Neuronal stem cell (in vitro differentiated cells): Measurements from ENCODE around the gene PLAAT5.
A peak's percentile ranks its signal among the peaks of the same experiment; 100 is the strongest.

ENCODE experiments used
- DNase-seq: peaks from one replicate; pipeline ENCODE4 v3.0.0-alpha.2; 2013; ENCODE audit warnings: low spot score
- H2AFZ ChIP-seq: one replicate; pipeline ENCODE4 v1.6.1; 2013; ENCODE audit warnings: mild to moderate bottlenecking, low read length, inconsistent platforms
- H2AK5ac ChIP-seq: 2 replicates; pipeline ENCODE4 v1.6.1; 2013; ENCODE audit warnings: low read depth, mild to moderate bottlenecking, inconsistent platforms, low read length, moderate library complexity, mixed read lengths
- H2BK120ac ChIP-seq: 2 replicates; pipeline ENCODE4 v1.6.1; 2013; ENCODE audit warnings: low read depth, mild to moderate bottlenecking, inconsistent platforms, low read length, moderate library complexity, mixed read lengths
- H2BK12ac ChIP-seq: one replicate; pipeline ENCODE4 v1.6.1; 2013; ENCODE audit warnings: low read length, inconsistent platforms
- H2BK15ac ChIP-seq: 2 replicates; pipeline ENCODE4 v1.6.1; 2013; ENCODE audit warnings: mild to moderate bottlenecking, low read length, inconsistent platforms, mixed read lengths
- H2BK5ac ChIP-seq: one replicate; pipeline ENCODE4 v1.6.1; 2013; ENCODE audit warnings: inconsistent platforms, mild to moderate bottlenecking, low read length, moderate library complexity
- H3K14ac ChIP-seq: one replicate; pipeline ENCODE4 v1.6.1; 2013; ENCODE audit warnings: low read length, inconsistent platforms
- H3K18ac ChIP-seq: 2 replicates; pipeline ENCODE4 v1.6.1; 2013; ENCODE audit warnings: low read length, inconsistent platforms
- H3K23ac ChIP-seq: 2 replicates; pipeline ENCODE4 v1.6.1; 2013; ENCODE audit warnings: low read depth, mild to moderate bottlenecking, mixed read lengths, low read length, inconsistent platforms; ENCODE audit not compliant: poor library complexity
- H3K27ac ChIP-seq: replicated peaks from 3 replicates; pipeline ENCODE4 v1.5.1; 2013; ENCODE audit warnings: low read length, inconsistent platforms
- H3K27me3 ChIP-seq, 3 experiments: 2 replicates each; pipeline ENCODE4 v1.6.1; 2013; ENCODE audit warnings: low read length in 3 of 3, mild to moderate bottlenecking in 2 of 3, inconsistent platforms in 1 of 3, low read depth in 1 of 3, mixed read lengths in 1 of 3, moderate library complexity in 1 of 3; ENCODE audit not compliant: control insufficient read depth in 3 of 3, insufficient read depth in 3 of 3
- H3K36me3 ChIP-seq, 2 donors: replicated peaks in 1 of 2; 2 replicates each; pipeline ENCODE4 v1.6.1; 2013; ENCODE audit warnings: low read length in 2 of 2; ENCODE audit not compliant: control insufficient read depth in 2 of 2, insufficient read depth in 2 of 2
- H3K4ac ChIP-seq: 2 replicates; pipeline ENCODE4 v1.6.1; 2013; ENCODE audit warnings: inconsistent platforms, mild to moderate bottlenecking, low read length, moderate library complexity
- H3K4me1 ChIP-seq, 2 donors: 1 replicate in 1 of 2; 2 replicates in 1 of 2; pipeline ENCODE4 v1.6.1; 2013; ENCODE audit warnings: low read length in 2 of 2, low read depth in 1 of 2; ENCODE audit not compliant: control insufficient read depth in 2 of 2, insufficient read depth in 1 of 2
- H3K4me2 ChIP-seq: one replicate; pipeline ENCODE4 v1.6.1; 2013; ENCODE audit warnings: mild to moderate bottlenecking, low read length, inconsistent platforms; ENCODE audit not compliant: insufficient read depth, poor library complexity, severe bottlenecking
- H3K4me3 ChIP-seq, 2 donors: 2 replicates each; pipeline ENCODE4 v1.5.1; 2013; ENCODE audit warnings: low read length in 2 of 2, mild to moderate bottlenecking in 2 of 2, inconsistent platforms in 1 of 2, moderate library complexity in 1 of 2
- H3K79me1 ChIP-seq: one replicate; pipeline ENCODE4 v1.6.1; 2013; ENCODE audit warnings: low read depth, mild to moderate bottlenecking, inconsistent platforms, low read length, moderate library complexity
- H3K9ac ChIP-seq: one replicate; pipeline ENCODE4 v1.6.1; 2013; ENCODE audit warnings: mild to moderate bottlenecking, low read depth, low read length, inconsistent platforms; ENCODE audit not compliant: poor library complexity
- H3K9me3 ChIP-seq, 2 donors: replicated peaks in 1 of 2; 2 replicates each; pipeline versions ENCODE3 to v1.6.1; 2013; ENCODE audit warnings: low read length in 2 of 2, mild to moderate bottlenecking in 2 of 2, inconsistent platforms in 1 of 2, low read depth in 1 of 2, mixed read lengths in 1 of 2, moderate library complexity in 1 of 2; ENCODE audit not compliant: control insufficient read depth in 2 of 2, insufficient read depth in 1 of 2
- H4K8ac ChIP-seq: one replicate; pipeline ENCODE4 v1.6.1; 2013; ENCODE audit warnings: low read depth, mild to moderate bottlenecking, inconsistent platforms, low read length, moderate library complexity
- H4K91ac ChIP-seq: one replicate; pipeline ENCODE4 v1.6.1; 2013; ENCODE audit warnings: low read length, low read depth, mild to moderate bottlenecking, inconsistent platforms; ENCODE audit not compliant: poor library complexity
- WGBS, 2 donors: extraction: QIAGEN DNeasy Blood & Tissue Kit; methylation state at CpG; one replicate each; pipeline ENCODE4 v1.1.7; 2013; ENCODE audit warnings: missing lambda C conversion rate in 2 of 2, mixed read lengths in 1 of 2; ENCODE audit not compliant: insufficient read length in 2 of 2, insufficient replicate concordance in 1 of 2; ENCODE audit errors: extremely low coverage in 2 of 2; 5-methylcytosine and 5-hydroxymethylcytosine counted together

The PLAAT5 gene

DNA sequence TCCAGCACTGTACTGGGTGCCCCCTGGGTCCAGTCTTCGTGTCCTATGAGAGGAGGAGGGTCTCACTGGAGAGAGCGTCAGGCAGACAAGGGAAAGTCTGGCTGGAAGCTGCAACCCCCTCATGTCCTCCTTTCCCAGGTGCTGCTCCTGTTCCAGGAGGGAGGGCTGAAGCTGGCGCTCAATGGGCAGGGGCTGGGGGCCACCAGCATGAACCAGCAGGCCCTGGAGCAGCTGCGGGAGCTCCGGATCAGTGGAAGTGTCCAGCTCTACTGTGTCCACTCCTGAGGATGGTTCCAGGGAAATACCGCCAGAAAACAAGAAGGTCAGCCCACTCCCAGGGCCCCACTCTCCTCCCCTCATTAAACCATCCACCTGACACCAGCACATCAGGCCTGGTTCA is 25.1 kb upstream of the PLAAT5 start:
- H3K9me3 ChIP-seq: no peaks in the 10 kb centered on the region
- no peak overlapping the region for H3K23ac ChIP-seq
- H2AFZ ChIP-seq: no peak overlapping the region
- H3K27ac ChIP-seq: no peak overlapping the region
- no peak overlapping the region for H3K14ac ChIP-seq
- H2BK15ac ChIP-seq: no peak overlapping the region
- H4K91ac ChIP-seq: no peak overlapping the region
- no peak overlapping the region for H4K8ac ChIP-seq
- H3K79me1 ChIP-seq: no peaks in the 10 kb centered on the region
- H3K4ac ChIP-seq: no peak overlapping the region
- no peak overlapping the region for H3K4me3 ChIP-seq
- no CpG with 5 or more reads among the region's 6 CpGs for WGBS, 2 donors
- H2AK5ac ChIP-seq: no peak overlapping the region
- H2BK120ac ChIP-seq: no peak overlapping the region
- H3K27me3 ChIP-seq: peaks cover 0 to 9% (median 0%) of the 10 kb centered on the region in 3 experiments
- peak overlapping the region; percentile 79 for H3K18ac ChIP-seq
- H3K9ac ChIP-seq: no peak overlapping the region
- no peak overlapping the region for H3K4me2 ChIP-seq
- H3K36me3 ChIP-seq: no peaks in the 10 kb centered on the region
- peaks cover 0 to 5% of the 10 kb centered on the region in 2 donors for H3K4me1 ChIP-seq
- H2BK12ac ChIP-seq: no peak overlapping the region
- DNase-seq: no peak
- H2BK5ac ChIP-seq: no peak overlapping the region

GRCh38 chr11:63512816-63513215 is 21.8 kb upstream of the PLAAT5 start:
- H3K4me3 ChIP-seq: no peak overlapping the region
- no peak overlapping the region for H2AFZ ChIP-seq
- no peak overlapping the region for H3K4ac ChIP-seq

DNA sequence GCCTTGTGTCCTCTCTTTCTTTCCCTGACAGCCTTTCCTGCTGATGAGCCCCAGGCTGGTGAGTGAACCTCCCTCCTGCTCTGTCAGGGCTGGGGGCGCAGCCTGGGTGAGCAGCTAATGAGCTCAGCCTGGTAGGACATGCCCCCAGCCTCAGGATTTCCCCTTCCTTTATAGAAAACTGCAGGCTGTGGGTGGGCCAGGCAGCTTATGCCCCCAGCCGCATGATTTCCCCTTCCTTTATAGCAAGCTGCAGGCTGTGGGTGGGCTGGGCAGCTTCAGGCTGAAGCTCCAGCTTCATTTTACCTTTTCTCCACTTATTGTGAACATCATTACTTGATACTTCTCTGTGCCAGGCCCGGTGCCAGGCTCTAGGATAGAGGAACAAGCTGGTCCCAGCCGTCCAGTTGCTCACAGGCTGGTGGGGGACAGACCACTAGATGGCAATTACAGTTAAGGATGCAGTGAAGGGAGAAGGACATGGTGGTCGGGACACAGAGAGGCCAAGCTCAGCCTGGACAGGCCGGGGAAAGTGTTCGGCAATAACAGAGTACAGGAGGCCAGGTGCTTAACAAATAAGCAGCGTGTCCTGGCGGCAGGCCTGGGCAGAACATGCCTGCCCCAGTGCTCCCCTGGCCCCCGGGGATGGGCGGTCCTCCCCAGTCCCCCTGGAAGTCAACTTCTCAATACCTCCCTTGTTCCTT is 20.2 kb upstream of the PLAAT5 start:
- no peak overlapping the region for H3K14ac ChIP-seq
- H3K9me3 ChIP-seq: no peaks in the 10 kb centered on the region
- H3K9ac ChIP-seq: no peak overlapping the region
- H3K4me2 ChIP-seq: no peak overlapping the region
- peaks cover 1% of the 10 kb centered on the region for H3K79me1 ChIP-seq
- WGBS, 2 donors: no CpG with 5 or more reads among the region's 11 CpGs
- H3K18ac ChIP-seq: peak overlapping the region; percentile 68
- no peak overlapping the region for H2BK15ac ChIP-seq
- peaks cover 0 to 13% of the 10 kb centered on the region in 2 donors for H3K4me1 ChIP-seq
- no peak overlapping the region for H4K8ac ChIP-seq
- no peak overlapping the region for H2BK5ac ChIP-seq
- no peak overlapping the region for H4K91ac ChIP-seq
- H3K27me3 ChIP-seq: peaks cover 0 to 19% (median 0%) of the 10 kb centered on the region in 3 experiments
- H3K23ac ChIP-seq: no peak overlapping the region
- H3K4ac ChIP-seq: no peak overlapping the region
- H3K4me3 ChIP-seq: no peak overlapping the region
- peak overlapping the region; percentile 16 for H2AK5ac ChIP-seq
- no peak overlapping the region for H2AFZ ChIP-seq
- H2BK12ac ChIP-seq: no peak overlapping the region
- H3K27ac ChIP-seq: no peak overlapping the region
- no peaks in the 10 kb centered on the region for H3K36me3 ChIP-seq
- DNase-seq: no peak
- no peak overlapping the region for H2BK120ac ChIP-seq

More at GRCh38 chr11:63512816-63513215, 21.8 kb upstream of the PLAAT5 start:
- H3K4me2 ChIP-seq: no peak overlapping the region
- H3K14ac ChIP-seq: no peak overlapping the region
- WGBS, 2 donors: no CpG with 5 or more reads among the region's 7 CpGs
- H2BK5ac ChIP-seq: no peak overlapping the region
- H3K23ac ChIP-seq: no peak overlapping the region
- no peaks in the 10 kb centered on the region for H3K9me3 ChIP-seq
- H3K36me3 ChIP-seq: no peaks in the 10 kb centered on the region
- H4K91ac ChIP-seq: no peak overlapping the region
- H2BK12ac ChIP-seq: no peak overlapping the region
- peaks cover 0 to 19% (median 0%) of the 10 kb centered on the region in 3 experiments for H3K27me3 ChIP-seq
- H4K8ac ChIP-seq: no peak overlapping the region
- H3K18ac ChIP-seq: no peak overlapping the region
- no peak overlapping the region for H2BK120ac ChIP-seq
- H2BK15ac ChIP-seq: no peak overlapping the region
- no peak overlapping the region for H3K27ac ChIP-seq
- H3K4me1 ChIP-seq: peaks cover 0 to 13% of the 10 kb centered on the region in 2 donors
- H2AK5ac ChIP-seq: no peak overlapping the region
- H3K79me1 ChIP-seq: peaks cover 1% of the 10 kb centered on the region
- no peak for DNase-seq
- no peak overlapping the region for H3K9ac ChIP-seq

- H3K9ac ChIP-seq: no peak overlapping the region
- H3K36me3 ChIP-seq: no peaks in the 10 kb centered on the region
- no peak overlapping the region for H3K4me3 ChIP-seq
- WGBS, 2 donors: no CpG with 5 or more reads among the region's 7 CpGs
- peak overlapping the region; percentile 76 for H3K18ac ChIP-seq
- no peak overlapping the region for H2BK5ac ChIP-seq
- H3K27ac ChIP-seq: no peak overlapping the region
- H3K4me2 ChIP-seq: no peak overlapping the region
- H4K91ac ChIP-seq: no peak overlapping the region
- H2BK15ac ChIP-seq: no peak overlapping the region
- peak overlapping the region; percentile 40 for H2AFZ ChIP-seq
- no peak overlapping the region for H3K4ac ChIP-seq
- H2AK5ac ChIP-seq: no peak overlapping the region
- no peak overlapping the region for H3K23ac ChIP-seq
- H3K27me3 ChIP-seq: peaks cover 0 to 19% (median 0%) of the 10 kb centered on the region in 3 experiments
- no peak overlapping the region for H4K8ac ChIP-seq
- no peak overlapping the region for H2BK120ac ChIP-seq
- H3K14ac ChIP-seq: no peak overlapping the region
- H3K4me1 ChIP-seq: peaks cover 0 to 13% of the 10 kb centered on the region in 2 donors
- DNase-seq: no peak
- H2BK12ac ChIP-seq: no peak overlapping the region
- no peaks in the 10 kb centered on the region for H3K9me3 ChIP-seq
- H3K79me1 ChIP-seq: peaks cover 1% of the 10 kb centered on the region
These were observed 19.5 kb upstream of the PLAAT5 start for GRCh38 chr11:63510360-63511047.
